ENCODE results near the gene C14orf180.

GRCh38 chr14:104611881-104612280 is 32.3 kb downstream of the C14orf180 start:
- TF ChIP-seq EZH2 (IDR thresholded peaks at IDR 0.05) (no peak), FOXP2 (optimal IDR thresholded peaks at IDR 0.05; ENCODE audit: control extremely low read depth, extremely low read length, insufficient read depth) (no peak), POLR2AphosphoS5 (IDR thresholded peaks at IDR 0.05; ENCODE audit: borderline replicate concordance, low read depth, low read length) (no peak)
